A549 (cell line): ENCODE data around the gene CBLN4.

Experiments
- CTCF ChIP-seq: fragments of >200 bp; sonication (Bioruptor Twin); formaldehyde crosslinking; IDR thresholded peaks from 3 replicates; pipeline ENCODE4 v1.5.1; 2016
- POLR2A ChIP-seq: IDR thresholded peaks from 2 replicates; pipeline ENCODE4 v1.6.1; 2012; ENCODE audit warnings: mild to moderate bottlenecking, low read length
- POLR2AphosphoS2 ChIP-seq: conservative IDR thresholded peaks from 2 replicates; pipeline ENCODE4 v1.6.1; 2012; ENCODE audit warnings: low read length, improper control_type of control experiment, inconsistent platforms
- TF ChIP-seq, protein P1 (sequence below): fragments of 450-650 bp; IDR thresholded peaks from 2 replicates; pipeline ENCODE4 v1.6.1; 2014; ENCODE audit warnings: antibody characterized with exemption

DNA sequence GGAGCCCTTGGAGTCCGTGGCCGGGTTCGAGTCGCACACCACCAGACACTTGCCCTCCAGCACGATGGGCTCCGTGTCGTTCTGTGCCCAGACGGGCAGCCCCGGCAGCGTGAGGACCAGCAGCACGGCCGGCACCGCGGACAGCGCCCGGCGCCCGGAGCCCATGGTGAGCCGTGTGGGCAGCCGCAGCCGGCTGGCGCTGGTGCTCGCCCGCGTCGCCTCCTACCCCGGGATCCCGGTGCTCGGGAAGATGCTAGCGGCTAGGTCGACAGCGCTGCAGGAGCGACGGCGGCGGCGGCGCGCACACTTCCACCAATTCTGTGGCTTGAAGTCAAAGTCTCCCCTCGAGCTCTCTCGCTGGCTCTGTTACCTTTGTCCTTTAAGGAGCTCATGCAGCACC is 1.3 kb downstream of the CBLN4 start:
- no peak for TF ChIP-seq CTCF
- TF ChIP-seq, protein P1, sequence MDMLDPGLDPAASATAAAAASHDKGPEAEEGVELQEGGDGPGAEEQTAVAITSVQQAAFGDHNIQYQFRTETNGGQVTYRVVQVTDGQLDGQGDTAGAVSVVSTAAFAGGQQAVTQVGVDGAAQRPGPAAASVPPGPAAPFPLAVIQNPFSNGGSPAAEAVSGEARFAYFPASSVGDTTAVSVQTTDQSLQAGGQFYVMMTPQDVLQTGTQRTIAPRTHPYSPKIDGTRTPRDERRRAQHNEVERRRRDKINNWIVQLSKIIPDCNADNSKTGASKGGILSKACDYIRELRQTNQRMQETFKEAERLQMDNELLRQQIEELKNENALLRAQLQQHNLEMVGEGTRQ, result no peak
- no peak for TF ChIP-seq POLR2AphosphoS2
- no peak for TF ChIP-seq POLR2A
